Measurements from ENCODE around the gene OR12D2. TPM values are rescaled to one million over a fixed set of nuclear protein-coding genes. Genes with fewer than 3 reads are reported as not detected.
"Not testable (repeated sequence)": the region's sequence is repeated elsewhere in the genome, so short reads cannot be mapped to it uniquely, and the experiment has no call there.

OR12D2 gene
- total and polyA plus RNA-seq, 7 donors = not detected

- DNase-seq = no peak
- TF ChIP-seq POLR2AphosphoS5 (IDR thresholded peaks at IDR 0.05) (no peak), EP300 (IDR thresholded peaks at IDR 0.05) (no peak), CTCF (IDR thresholded peaks at IDR 0.05) (no peak), POLR2A (IDR thresholded peaks at IDR 0.05) (no peak)
- no peak overlapping the region for H3K27ac ChIP-seq
- no peaks in the 10 kb centered on the region for H3K4me1 ChIP-seq
- WGBS, 2 donors = 56 to 76% methylated on average over 3 of the region's 3 CpGs
- H3K36me3 ChIP-seq = no peaks in the 10 kb centered on the region
- intact Hi-C loops (cut with DNase I) = no loop called here
- no peaks in the 10 kb centered on the region for H3K27me3 ChIP-seq
- H3K9me3 ChIP-seq = no peaks in the 10 kb centered on the region
- no peak overlapping the region for H3K4me3 ChIP-seq
These were observed 24.1 kb downstream of the OR12D2 start for GRCh38 chr6:29419516-29419915.

GRCh38 chr6:29424168-29424567 is 28.7 kb downstream of the OR12D2 start:
- no peak for TF ChIP-seq EP300 (IDR thresholded peaks at IDR 0.05)
- Histone ChIP-seq H3K27ac (no peak overlapping the region), H3K4me1 (no peaks in the 10 kb centered on the region), H3K36me3 (no peaks in the 10 kb centered on the region), H3K9me3 (no peaks in the 10 kb centered on the region), H3K4me3 (no peak overlapping the region), H3K27me3 (no peaks in the 10 kb centered on the region)
- intact Hi-C loops (cut with DNase I) = no loop called here
- WGBS, 2 donors = 93 to 94% methylated on average over 2 of the region's 2 CpGs
- DNase-seq = no peak

- intact Hi-C loops (cut with DNase I) = no loop called here
- TF ChIP-seq EP300 (IDR thresholded peaks at IDR 0.05) (no peak), POLR2A (IDR thresholded peaks at IDR 0.05) (no peak), POLR2AphosphoS5 (IDR thresholded peaks at IDR 0.05) (no peak), CTCF (IDR thresholded peaks at IDR 0.05) (no peak)
- H3K4me1 ChIP-seq = no peaks in the 10 kb centered on the region
- H3K4me3 ChIP-seq = no peak overlapping the region
- H3K36me3 ChIP-seq = no peaks in the 10 kb centered on the region
- no peaks in the 10 kb centered on the region for H3K27me3 ChIP-seq
- 13% methylated on average over 2 of the region's 2 CpGs for WGBS, 2 donors
- H3K27ac ChIP-seq = no peak overlapping the region
- DNase-seq = no peak
- no peaks in the 10 kb centered on the region for H3K9me3 ChIP-seq
These were observed 29.1 kb downstream of the OR12D2 start for GRCh38 chr6:29424575-29424974.

- intact Hi-C loops (cut with DNase I) = no loop called here
- 53 to 65% methylated on average over 1 of the region's 1 CpG for WGBS, 2 donors
- no peaks in the 10 kb centered on the region for H3K9me3 ChIP-seq
- no peaks in the 10 kb centered on the region for H3K4me1 ChIP-seq
- H3K4me3 ChIP-seq = no peak overlapping the region
- H3K36me3 ChIP-seq = no peaks in the 10 kb centered on the region
- DNase-seq = no peak
- H3K27ac ChIP-seq = no peak overlapping the region
- H3K27me3 ChIP-seq = no peaks in the 10 kb centered on the region
- TF ChIP-seq EP300 (IDR thresholded peaks at IDR 0.05) = no peak
- no peak for TF ChIP-seq CTCF (IDR thresholded peaks at IDR 0.05)
- no peak for TF ChIP-seq POLR2AphosphoS5 (IDR thresholded peaks at IDR 0.05)
- no peak for TF ChIP-seq POLR2A (IDR thresholded peaks at IDR 0.05)
These were observed 29.6 kb downstream of the OR12D2 start for GRCh38 chr6:29425075-29425474.

GRCh38 chr6:29426654-29427053 is 31.2 kb downstream of the OR12D2 start:
- intact Hi-C loops (cut with DNase I) = no loop called here
- DNase-seq = no peak
- Histone ChIP-seq H3K27ac (no peak overlapping the region), H3K36me3 (no peaks in the 10 kb centered on the region), H3K9me3 (no peaks in the 10 kb centered on the region), H3K4me3 (no peak overlapping the region), H3K4me1 (no peaks in the 10 kb centered on the region), H3K27me3 (no peaks in the 10 kb centered on the region)
- WGBS, 2 donors = 77 to 89% methylated on average over 3 of the region's 3 CpGs
- TF ChIP-seq POLR2AphosphoS5 (IDR thresholded peaks at IDR 0.05) (no peak), POLR2A (IDR thresholded peaks at IDR 0.05) (no peak), CTCF (IDR thresholded peaks at IDR 0.05) (no peak), EP300 (IDR thresholded peaks at IDR 0.05) (no peak)

GRCh38 chr6:29436730-29437129 is 41.3 kb downstream of the OR12D2 start:
- H3K27me3 ChIP-seq; H3K4me1 ChIP-seq; H3K4me3 ChIP-seq; H3K27ac ChIP-seq; H3K36me3 ChIP-seq; DNase-seq; H3K9me3 ChIP-seq; intact Hi-C loops (cut with DNase I): not testable (repeated sequence)
- WGBS, 2 donors = 77 to 86% methylated on average over 18 of the region's 18 CpGs
